Tibial nerve (tissue), 4 donors: ENCODE measurements around the gene IGF2R.

Experiments
- EP300 ChIP-seq, 2 donors: sonication (generic); formaldehyde crosslinking; IDR thresholded peaks; one replicate each; pipeline ENCODE4 v1.6.1; 2017; ENCODE audit warnings: antibody characterized with exemption in 2 of 2, mild to moderate bottlenecking in 1 of 2
- POLR2A ChIP-seq, 2 donors: fragments of 450-650 bp; IDR thresholded peaks; one replicate each; pipeline ENCODE4 v1.6.1; 2017; ENCODE audit warnings: antibody characterized with exemption in 2 of 2, mild to moderate bottlenecking in 2 of 2, moderate library complexity in 2 of 2
- TF ChIP-seq, protein P1 (sequence below), 5 experiments: fragments of 200-600 bp in 3 of 5; fragments of 450-650 bp in 2 of 5; sonication (generic) in 3 of 5; IDR thresholded peaks; one replicate each; pipeline ENCODE4 v1.5.1; 2016 to 2019; ENCODE audit warnings: antibody characterized with exemption in 5 of 5, mild to moderate bottlenecking in 3 of 5, moderate library complexity in 2 of 5

DNA sequence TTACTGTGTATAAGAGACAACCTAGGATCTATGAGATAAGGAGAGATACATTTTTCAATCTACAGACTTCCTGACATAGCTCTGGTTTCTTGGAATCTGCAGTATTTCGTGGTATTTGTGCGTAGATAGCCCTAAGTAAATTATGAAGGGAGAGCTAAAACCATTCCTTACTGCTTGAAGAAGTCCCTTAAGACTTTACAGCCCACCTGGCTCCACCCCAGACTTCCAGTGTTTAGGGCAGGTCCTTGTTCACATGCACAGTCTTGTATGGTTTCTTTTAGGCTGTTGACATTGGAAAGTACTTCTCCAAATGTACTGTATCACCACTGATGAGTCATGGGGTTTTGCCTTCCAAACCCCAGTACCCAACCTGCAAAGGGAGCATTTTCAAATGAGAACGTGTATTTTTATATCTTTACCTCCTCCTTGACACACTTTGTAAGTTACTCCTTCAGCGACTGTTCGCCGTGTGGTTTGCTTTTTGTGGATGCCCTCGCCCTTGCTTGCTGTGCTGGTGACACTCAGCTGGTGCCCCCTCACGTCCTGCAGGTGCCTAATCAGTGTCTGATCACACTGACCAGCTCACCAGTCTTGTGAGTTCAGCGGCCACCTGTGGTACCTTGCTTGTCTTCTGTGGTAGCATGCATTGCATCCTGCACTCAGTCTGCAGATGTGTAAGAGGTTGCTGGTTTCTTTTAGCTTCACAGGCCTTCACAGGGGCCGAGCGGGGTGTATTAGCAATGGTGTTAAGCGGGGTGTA lies 73.3 kb downstream of the IGF2R start:
- TF ChIP-seq, protein P1, sequence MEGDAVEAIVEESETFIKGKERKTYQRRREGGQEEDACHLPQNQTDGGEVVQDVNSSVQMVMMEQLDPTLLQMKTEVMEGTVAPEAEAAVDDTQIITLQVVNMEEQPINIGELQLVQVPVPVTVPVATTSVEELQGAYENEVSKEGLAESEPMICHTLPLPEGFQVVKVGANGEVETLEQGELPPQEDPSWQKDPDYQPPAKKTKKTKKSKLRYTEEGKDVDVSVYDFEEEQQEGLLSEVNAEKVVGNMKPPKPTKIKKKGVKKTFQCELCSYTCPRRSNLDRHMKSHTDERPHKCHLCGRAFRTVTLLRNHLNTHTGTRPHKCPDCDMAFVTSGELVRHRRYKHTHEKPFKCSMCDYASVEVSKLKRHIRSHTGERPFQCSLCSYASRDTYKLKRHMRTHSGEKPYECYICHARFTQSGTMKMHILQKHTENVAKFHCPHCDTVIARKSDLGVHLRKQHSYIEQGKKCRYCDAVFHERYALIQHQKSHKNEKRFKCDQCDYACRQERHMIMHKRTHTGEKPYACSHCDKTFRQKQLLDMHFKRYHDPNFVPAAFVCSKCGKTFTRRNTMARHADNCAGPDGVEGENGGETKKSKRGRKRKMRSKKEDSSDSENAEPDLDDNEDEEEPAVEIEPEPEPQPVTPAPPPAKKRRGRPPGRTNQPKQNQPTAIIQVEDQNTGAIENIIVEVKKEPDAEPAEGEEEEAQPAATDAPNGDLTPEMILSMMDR (IDR thresholded peaks at IDR 0.05): no peak
- no peak for TF ChIP-seq POLR2A (IDR thresholded peaks at IDR 0.05)
- TF ChIP-seq EP300 (IDR thresholded peaks at IDR 0.05): no peak
